HEK293 (cell line): ENCODE results near the gene TSPAN3.

Source experiments
- CTCF ChIA-PET: fragments of 350-600 bp; formaldehyde crosslinking; extraction: SDS; loops from one replicate; lab custom pipeline; 2021; ENCODE audit warnings: antibody characterized with exemption; lab: Yijun Ruan, JAX
- POLR2A ChIA-PET: fragments of 300-600 bp; formaldehyde crosslinking; extraction: SDS; loops from one replicate; lab custom pipeline; 2020; ENCODE audit warnings: antibody characterized with exemption, inconsistent platforms; lab: Yijun Ruan, JAX
- H3K27ac ChIP-seq: fragments of 200-500 bp; sonication (Bioruptor generic); 2 replicates; pipeline ENCODE4 v1.5.1; 2014; ENCODE audit warnings: low read depth, low read length, control low read depth, inconsistent platforms; ENCODE audit errors: extremely low read depth
- H3K36me3 ChIP-seq, 2 experiments: fragments of 200-500 bp in 1 of 2; sonication (Bioruptor generic) in 1 of 2; 1 replicate in 1 of 2; 2 replicates in 1 of 2; pipeline ENCODE4 v1.5.1; 2014 to 2017; ENCODE audit warnings: inconsistent platforms in 2 of 2, low read length in 2 of 2; ENCODE audit not compliant: control insufficient read depth in 2 of 2, insufficient read depth in 1 of 2
- H3K4me1 ChIP-seq: fragments of 200-500 bp; sonication (Bioruptor generic); 2 replicates; pipeline ENCODE4 v1.5.1; 2014; ENCODE audit warnings: mild to moderate bottlenecking, low read length, inconsistent platforms; ENCODE audit not compliant: control insufficient read depth, insufficient read depth
- H3K4me3 ChIP-seq: 2 replicates; pipeline ENCODE4 v1.5.1; 2011; ENCODE audit warnings: low read depth, mild to moderate bottlenecking, control low read depth, low read length, moderate library complexity
- H3K9me3 ChIP-seq: fragments of 200-500 bp; sonication (Bioruptor generic); 2 replicates; pipeline ENCODE4 v1.5.1; 2014; ENCODE audit warnings: low read depth, low read length, inconsistent platforms; ENCODE audit not compliant: control insufficient read depth, insufficient read depth
- EGR2 ChIP-seq: fragments of 450-650 bp; formaldehyde crosslinking; IDR thresholded peaks from 2 replicates; pipeline ENCODE4 v1.5.1; 2016; ENCODE audit warnings: low read depth, missing biosample characterization, missing genetic modification characterization
- HOXC10 ChIP-seq: sonication (generic); formaldehyde crosslinking; IDR thresholded peaks from 2 replicates; pipeline ENCODE4 v1.8.1; 2023; ENCODE audit warnings: mild to moderate bottlenecking, missing genetic modification reagents
- MZF1 ChIP-seq: fragments of 450-650 bp; formaldehyde crosslinking; IDR thresholded peaks from 2 replicates; pipeline ENCODE4 v1.5.1; 2017; ENCODE audit warnings: missing biosample characterization, missing genetic modification characterization, borderline replicate concordance
- PRDM1 ChIP-seq: fragments of 450-650 bp; formaldehyde crosslinking; IDR thresholded peaks from 2 replicates; pipeline ENCODE4; 2016; ENCODE audit warnings: missing biosample characterization, missing genetic modification characterization
- SCRT1 ChIP-seq: fragments of 450-650 bp; formaldehyde crosslinking; IDR thresholded peaks from 2 replicates; pipeline ENCODE4 v1.5.1; 2016; ENCODE audit warnings: missing biosample characterization, missing genetic modification characterization, borderline replicate concordance
- SP2 ChIP-seq: fragments of 450-650 bp; formaldehyde crosslinking; IDR thresholded peaks from 2 replicates; pipeline ENCODE4 v1.5.1; 2016; ENCODE audit warnings: missing biosample characterization, missing genetic modification characterization
- WT1 ChIP-seq: fragments of 450-650 bp; formaldehyde crosslinking; IDR thresholded peaks from 2 replicates; pipeline ENCODE4 v1.5.1; 2016; ENCODE audit warnings: missing biosample characterization, missing genetic modification characterization
- ZBTB44 ChIP-seq: fragments of 450-650 bp; IDR thresholded peaks from 2 replicates; pipeline ENCODE4 v1.5.1; 2018; ENCODE audit warnings: missing biosample characterization, mild to moderate bottlenecking, missing genetic modification characterization
- ZBTB48 ChIP-seq: fragments of 450-650 bp; formaldehyde crosslinking; IDR thresholded peaks from 2 replicates; pipeline ENCODE4 v1.5.1; 2016; ENCODE audit warnings: missing biosample characterization, missing genetic modification characterization
- ZNF146 ChIP-seq: fragments of 450-650 bp; formaldehyde crosslinking; IDR thresholded peaks from 2 replicates; pipeline ENCODE4 v1.5.1; 2016; ENCODE audit warnings: missing biosample characterization, missing genetic modification characterization
- ZNF148 ChIP-seq: fragments of 450-650 bp; formaldehyde crosslinking; IDR thresholded peaks from 2 replicates; pipeline ENCODE4 v1.5.0; 2017; ENCODE audit warnings: missing biosample characterization, missing genetic modification characterization, borderline replicate concordance
- ZNF16 ChIP-seq: fragments of 450-650 bp; formaldehyde crosslinking; IDR thresholded peaks from 2 replicates; pipeline ENCODE4 v1.5.1; 2016; ENCODE audit warnings: low read depth, missing biosample characterization, missing genetic modification characterization
- ZNF169 ChIP-seq: fragments of 450-650 bp; formaldehyde crosslinking; IDR thresholded peaks from 2 replicates; pipeline ENCODE4 v1.5.1; 2016; ENCODE audit warnings: missing biosample characterization, missing genetic modification characterization
- ZNF266 ChIP-seq: fragments of 450-650 bp; formaldehyde crosslinking; IDR thresholded peaks from 2 replicates; pipeline ENCODE4 v1.5.1; 2016; ENCODE audit warnings: missing biosample characterization, missing genetic modification characterization, low read depth
- ZNF362 ChIP-seq: fragments of 450-650 bp; formaldehyde crosslinking; IDR thresholded peaks from 2 replicates; pipeline ENCODE4 v1.5.1; 2016; ENCODE audit warnings: missing biosample characterization, missing genetic modification characterization
- ZNF48 ChIP-seq: fragments of 450-650 bp; formaldehyde crosslinking; IDR thresholded peaks from 2 replicates; pipeline ENCODE4 v1.5.1; 2016; ENCODE audit warnings: missing biosample characterization, missing genetic modification characterization
- ZNF518A ChIP-seq: fragments of 450-650 bp; formaldehyde crosslinking; conservative IDR thresholded peaks from 2 replicates; pipeline ENCODE4 v1.5.1; 2016; ENCODE audit warnings: low read depth, missing biosample characterization, missing genetic modification characterization
- ZNF624 ChIP-seq: fragments of 450-650 bp; formaldehyde crosslinking; IDR thresholded peaks from 2 replicates; pipeline ENCODE4 v1.5.1; 2017; ENCODE audit warnings: missing biosample characterization, missing genetic modification characterization
- TF ChIP-seq, protein P1 (sequence below): fragments of 450-650 bp; formaldehyde crosslinking; IDR thresholded peaks from 2 replicates; pipeline ENCODE4 v1.5.1; 2016; ENCODE audit warnings: missing biosample characterization, missing genetic modification characterization

The TSPAN3 gene

DNA sequence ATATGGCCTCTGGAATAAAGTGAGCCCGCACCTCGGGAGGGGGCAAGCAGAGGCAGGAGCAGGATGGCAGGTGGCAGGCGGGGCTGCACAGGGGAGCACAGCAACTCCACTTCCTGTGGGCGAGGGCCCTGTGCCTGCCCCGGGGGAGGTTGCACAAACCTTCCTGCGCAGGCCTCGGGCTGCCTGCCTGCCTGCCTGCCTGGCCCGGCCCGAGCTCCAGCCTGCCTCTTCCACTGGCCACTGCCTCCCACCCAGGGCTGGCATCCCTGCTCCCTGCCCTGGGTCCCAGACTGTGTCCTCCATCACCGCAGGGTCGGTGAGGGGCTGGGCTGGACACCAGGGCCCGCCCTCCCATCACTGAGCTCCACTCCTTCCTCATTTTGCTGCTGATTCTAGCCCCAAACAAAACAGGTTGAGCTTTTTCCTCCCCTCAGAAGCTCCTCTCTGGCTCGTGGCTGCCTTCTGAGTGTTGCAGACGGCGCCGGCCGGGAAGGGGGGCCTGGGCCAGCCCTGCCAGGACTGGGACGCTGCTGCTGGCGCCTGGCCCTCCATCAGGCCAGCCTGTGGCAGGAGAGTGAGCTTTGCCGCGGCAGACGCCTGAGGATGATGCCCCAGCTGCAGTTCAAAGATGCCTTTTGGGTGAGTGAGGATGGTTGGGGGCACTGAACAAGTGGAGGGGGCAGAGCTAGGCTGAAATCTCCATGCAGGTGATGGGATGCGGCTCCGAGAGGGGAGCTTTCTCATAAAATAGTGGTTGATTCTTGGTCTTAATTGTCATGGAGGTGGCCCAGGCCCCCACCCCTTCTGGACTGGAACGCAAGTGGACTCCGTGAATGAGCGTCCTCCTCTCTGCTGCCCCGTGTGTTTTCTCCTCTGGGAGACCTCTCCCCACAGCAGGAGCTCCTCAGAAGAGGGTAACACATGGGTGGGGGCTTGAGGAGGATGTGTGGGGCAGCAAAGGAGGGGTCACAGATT lies 75.7 kb downstream of the TSPAN3 start, which contains the start of gene PSTPIP1:
TSS of gene PSTPIP1 (plus strand) at position 156 of the 975 bp plus-strand sequence. CDS start at position 604, 448 bp downstream.
- POLR2A ChIA-PET: no interaction called here
- Histone ChIP-seq H3K9me3 (no peaks in the 10 kb centered on the region), H3K27ac (no peak within 1 kb of the TSS), H3K4me3 (no peak within 1 kb of the TSS), H3K36me3 (no peaks in the 10 kb centered on the region), H3K4me1 (no peaks in the 10 kb centered on the region)
- TF ChIP-seq ZBTB48 (tag by site-specific recombination) (no peak), SP2 (0 out of 2 replicates have a peak, but pooled peaks have one; percentile 5)
- CTCF ChIA-PET: interaction anchor here (0.6 to 1.5 kb wide), 3 partner anchors 22 to 394 kb away, joined by 3 to 4 read pairs (median 4); no protein-coding TSS in a partner anchor

GRCh38 chr15:76994496-76994895 lies 76.4 kb downstream of the TSPAN3 start:
- TF ChIP-seq ZBTB44 (tag by site-specific recombination) (no peak), ZNF48 (tag by site-specific recombination) (no peak), ZNF362 (tag by site-specific recombination) (no peak), SCRT1 (no peak), ZNF169 (tag by site-specific recombination) (no peak), HOXC10 (CRISPR knock-in tag) (no peak), ZNF16 (tag by site-specific recombination) (no peak), WT1 (tag by site-specific recombination) (no peak), MZF1 (tag by site-specific recombination) (no peak), ZNF146 (no peak), PRDM1 (tag by site-specific recombination) (no peak), EGR2 (tag by site-specific recombination) (no peak), ZNF148 (tag by site-specific recombination) (no peak), ZNF624 (tag by site-specific recombination) (no peak), ZNF266 (no peak), ZNF518A (tag by site-specific recombination) (no peak)
- TF ChIP-seq, protein P1, sequence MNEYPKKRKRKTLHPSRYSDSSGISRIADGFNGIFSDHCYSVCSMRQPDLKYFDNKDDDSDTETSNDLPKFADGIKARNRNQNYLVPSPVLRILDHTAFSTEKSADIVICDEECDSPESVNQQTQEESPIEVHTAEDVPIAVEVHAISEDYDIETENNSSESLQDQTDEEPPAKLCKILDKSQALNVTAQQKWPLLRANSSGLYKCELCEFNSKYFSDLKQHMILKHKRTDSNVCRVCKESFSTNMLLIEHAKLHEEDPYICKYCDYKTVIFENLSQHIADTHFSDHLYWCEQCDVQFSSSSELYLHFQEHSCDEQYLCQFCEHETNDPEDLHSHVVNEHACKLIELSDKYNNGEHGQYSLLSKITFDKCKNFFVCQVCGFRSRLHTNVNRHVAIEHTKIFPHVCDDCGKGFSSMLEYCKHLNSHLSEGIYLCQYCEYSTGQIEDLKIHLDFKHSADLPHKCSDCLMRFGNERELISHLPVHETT: no peak
- POLR2A ChIA-PET: interaction anchor here (0.5 kb wide), 1 partner anchor 159 kb away, joined by 8 read pairs; no protein-coding TSS in a partner anchor
- no peaks in the 10 kb centered on the region for H3K9me3 ChIP-seq
- H3K27ac ChIP-seq: no peak overlapping the region
- no peak overlapping the region for H3K4me3 ChIP-seq
- H3K4me1 ChIP-seq: no peaks in the 10 kb centered on the region
- CTCF ChIA-PET: interaction anchor here (0.6 to 1.5 kb wide), 2 partner anchors 22 to 30 kb away, joined by 3 to 4 read pairs; no protein-coding TSS in a partner anchor
- H3K36me3 ChIP-seq: no peaks in the 10 kb centered on the region
